Measurements from ENCODE around the gene TTC12. TPM values are rescaled to one million over a fixed set of nuclear protein-coding genes. Genes with fewer than 3 reads are reported as not detected.

The TTC12 gene
- total RNA-seq, 2 donors from 2014 or later: 19.5 to 26.7 TPM

- H3K36me3 Mint-ChIP-seq (ENCODE audit: low read depth): no peaks in the 10 kb centered on the region
- TF ChIP-seq CTCF (conservative IDR thresholded peaks at IDR 0.05): no peak
- H3K9me3 Mint-ChIP-seq: no peaks in the 10 kb centered on the region
- no peak overlapping the region for H3K4me3 Mint-ChIP-seq
- no peak overlapping the region for H3K9ac ChIP-seq (ENCODE audit: extremely low read depth, low read length, poor library complexity, severe bottlenecking)
- peaks cover 2% of the 10 kb centered on the region for H3K4me1 ChIP-seq (ENCODE audit: control insufficient read depth, insufficient read depth, low read length)
- no peak overlapping the region for H3K4me3 ChIP-seq (ENCODE audit: low read length)
- no peaks in the 10 kb centered on the region for H3K4me1 Mint-ChIP-seq
- no peaks in the 10 kb centered on the region for H3K36me3 ChIP-seq (ENCODE audit: control insufficient read depth, insufficient read depth, low read length)
- no peak overlapping the region for H3K27ac ChIP-seq (ENCODE audit: low read depth, low read length)
- WGBS, 2 experiments (ENCODE audit: insufficient coverage in 1 of 2, insufficient read length in 1 of 2): 91 to 99% methylated on average over 12 to 21 of the region's 21 CpGs
- H3K27ac Mint-ChIP-seq: no peak overlapping the region
- H3K27me3 Mint-ChIP-seq (ENCODE audit: insufficient read depth): peaks cover 34% of the 10 kb centered on the region
- no peaks in the 10 kb centered on the region for H3K27me3 ChIP-seq (ENCODE audit: control insufficient read depth, insufficient read depth, low read length, poor library complexity, severe bottlenecking)
- DNase-seq: no peak
- H3K9me3 ChIP-seq (ENCODE audit: control insufficient read depth, low read length): no peaks in the 10 kb centered on the region
Observed at GRCh38 chr11:113410414-113411135, 96.2 kb downstream of the TTC12 start.

GRCh38 chr11:113411536-113411935, 97.2 kb downstream of the TTC12 start:
- Mint-ChIP-seq H3K27ac (no peak overlapping the region), H3K27me3 (ENCODE audit: insufficient read depth) (peaks cover 34% of the 10 kb centered on the region), H3K4me3 (no peak overlapping the region), H3K4me1 (no peaks in the 10 kb centered on the region), H3K9me3 (no peaks in the 10 kb centered on the region), H3K36me3 (ENCODE audit: low read depth) (no peaks in the 10 kb centered on the region)
- Histone ChIP-seq H3K27me3 (ENCODE audit: control insufficient read depth, insufficient read depth, low read length, poor library complexity, severe bottlenecking) (no peaks in the 10 kb centered on the region), H3K9me3 (ENCODE audit: control insufficient read depth, low read length) (no peaks in the 10 kb centered on the region), H3K4me3 (ENCODE audit: low read length) (no peak overlapping the region), H3K27ac (ENCODE audit: low read depth, low read length) (no peak overlapping the region), H3K4me1 (ENCODE audit: control insufficient read depth, insufficient read depth, low read length) (no peaks in the 10 kb centered on the region), H3K36me3 (ENCODE audit: control insufficient read depth, insufficient read depth, low read length) (no peaks in the 10 kb centered on the region), H3K9ac (ENCODE audit: extremely low read depth, low read length, poor library complexity, severe bottlenecking) (no peak overlapping the region)
- WGBS, 2 experiments (ENCODE audit: insufficient coverage in 1 of 2, insufficient read length in 1 of 2): 90 to 100% methylated on average over 2 to 3 of the region's 3 CpGs
- DNase-seq: no peak
- TF ChIP-seq CTCF (conservative IDR thresholded peaks at IDR 0.05): no peak

- Histone ChIP-seq H3K27ac (ENCODE audit: low read depth, low read length) (no peak overlapping the region), H3K9ac (ENCODE audit: extremely low read depth, low read length, poor library complexity, severe bottlenecking) (no peak overlapping the region), H3K9me3 (ENCODE audit: control insufficient read depth, low read length) (no peaks in the 10 kb centered on the region), H3K27me3 (ENCODE audit: control insufficient read depth, insufficient read depth, low read length, poor library complexity, severe bottlenecking) (peaks cover 1% of the 10 kb centered on the region), H3K4me1 (ENCODE audit: control insufficient read depth, insufficient read depth, low read length) (no peaks in the 10 kb centered on the region), H3K4me3 (ENCODE audit: low read length) (no peak overlapping the region), H3K36me3 (ENCODE audit: control insufficient read depth, insufficient read depth, low read length) (no peaks in the 10 kb centered on the region)
- no peak for DNase-seq
- no peaks in the 10 kb centered on the region for H3K36me3 Mint-ChIP-seq (ENCODE audit: low read depth)
- no peak overlapping the region for H3K4me3 Mint-ChIP-seq
- TF ChIP-seq CTCF (conservative IDR thresholded peaks at IDR 0.05): no peak
- no peak overlapping the region for H3K27ac Mint-ChIP-seq
- no peaks in the 10 kb centered on the region for H3K4me1 Mint-ChIP-seq
- no peaks in the 10 kb centered on the region for H3K9me3 Mint-ChIP-seq
- H3K27me3 Mint-ChIP-seq (ENCODE audit: insufficient read depth): peaks cover 33% of the 10 kb centered on the region
- 82 to 100% methylated on average over 2 to 9 of the region's 9 CpGs for WGBS, 2 experiments (ENCODE audit: insufficient coverage in 1 of 2, insufficient read length in 1 of 2)
Observed at GRCh38 chr11:113412675-113413074, 98.3 kb downstream of the TTC12 start.

Measured in endodermal cell (in vitro differentiated cells).